GM12873 (cell line): ENCODE results near the gene TNNI3K.

Experiments used
- CTCF ChIP-seq: IDR thresholded peaks from 2 replicates; pipeline ENCODE4 v1.5.1; 2012; ENCODE audit warnings: low read depth, mild to moderate bottlenecking, moderate library complexity, low read length, control low read depth; ENCODE audit not compliant: insufficient read depth; ENCODE audit errors: missing control alignments

TNNI3K gene

GRCh38 chr1:74496669-74497068 lies 261.5 kb downstream of the TNNI3K start:
- no peak for TF ChIP-seq CTCF

- TF ChIP-seq CTCF: no peak
Observed at GRCh38 chr1:74498901-74499300, 263.7 kb downstream of the TNNI3K start.

GRCh38 chr1:74502432-74502831 lies 267.2 kb downstream of the TNNI3K start:
- TF ChIP-seq CTCF: no peak

- TF ChIP-seq CTCF: no peak
Observed at GRCh38 chr1:74502858-74503257, 267.7 kb downstream of the TNNI3K start.

- peak; percentile 94 for TF ChIP-seq CTCF
Observed at GRCh38 chr1:74504125-74504932, 269.1 kb downstream of the TNNI3K start.

- no peak for TF ChIP-seq CTCF
Observed at GRCh38 chr1:74504933-74505512, 269.8 kb downstream of the TNNI3K start.

- TF ChIP-seq CTCF: no peak
Observed at GRCh38 chr1:74505928-74506710, 270.9 kb downstream of the TNNI3K start.
